Uterus (tissue), 2 donors: ENCODE results near the gene GPC2.

Experiments used
- CTCF ChIP-seq, 4 experiments: fragments of 200-600 bp in 2 of 4; fragments of 450-650 bp in 2 of 4; sonication (generic) in 2 of 4; IDR thresholded peaks; one replicate each; pipeline ENCODE4 v1.5.1; 2016 to 2019; ENCODE audit warnings: antibody characterized with exemption in 4 of 4, mild to moderate bottlenecking in 2 of 4, moderate library complexity in 1 of 4
- POLR2A ChIP-seq, 2 donors: fragments of 450-650 bp; IDR thresholded peaks; one replicate each; pipeline ENCODE4 v1.6.1; 2016; ENCODE audit warnings: antibody characterized with exemption in 2 of 2, mild to moderate bottlenecking in 1 of 2, moderate library complexity in 1 of 2

- TF ChIP-seq POLR2A (IDR thresholded peaks at IDR 0.05) (no peak), CTCF (IDR thresholded peaks at IDR 0.05) (no peak)
Measured at GRCh38 chr7:100155553-100156317, 21.4 kb downstream of the GPC2 start.
